Measurements from ENCODE around the gene JAK1. TPM values are rescaled to one million over a fixed set of nuclear protein-coding genes. Genes with fewer than 3 reads are reported as not detected.

Gene JAK1
- total RNA-seq, 1 experiment from 2014 or later = 44.1 TPM

- Histone ChIP-seq H2AFZ (ENCODE audit: low read length) (no peak overlapping the region), H3K9me3 (ENCODE audit: low read length) (no peaks in the 10 kb centered on the region), H4K20me1 (ENCODE audit: low read length) (no peaks in the 10 kb centered on the region), H3K9ac (ENCODE audit: low read length) (no peak overlapping the region), H3K9me2 (replicated peaks; ENCODE audit: low read length) (no peaks in the 10 kb centered on the region), H3K4me3 (ENCODE audit: low read length) (no peak overlapping the region), H3K4me2 (ENCODE audit: low read length) (no peak overlapping the region), H3K4me1 (ENCODE audit: insufficient read depth, low read length) (no peaks in the 10 kb centered on the region), H3K79me2 (ENCODE audit: low read length) (peaks cover 56% of the 10 kb centered on the region), H3K27me3 (ENCODE audit: low read length) (no peaks in the 10 kb centered on the region), H3K36me3 (ENCODE audit: low read depth, low read length) (no peaks in the 10 kb centered on the region), H3F3A (ENCODE audit: low read length, unreplicated experiment) (no peaks in the 10 kb centered on the region), H3K27ac (ENCODE audit: low read length) (no peak overlapping the region)
- TF ChIP-seq CTCF (conservative IDR thresholded peaks at IDR 0.05; ENCODE audit: low read depth, low read length) = no peak
- no peak for TF ChIP-seq EZH2phosphoT487 (IDR thresholded peaks at IDR 0.05; ENCODE audit: borderline replicate concordance, low read length)
- no peak for TF ChIP-seq EZH2 (IDR thresholded peaks at IDR 0.05; ENCODE audit: low read length, unreplicated experiment)
- intact Hi-C loops (cut with micrococcal nuclease) = no loop called here
- BruUV-seq (replicated peaks) = no TSS peak
- ChIA-PET POLR2A (ENCODE audit: unreplicated experiment) (no interaction called here), CTCF (no interaction called here)
- DNase-seq (no peak), ATAC-seq (no peak)
Observed at GRCh38 chr1:64942118-64942517, 24.2 kb downstream of the JAK1 start.

GRCh38 chr1:64941461-64942117 lies 24.8 kb downstream of the JAK1 start:
- Histone ChIP-seq H3K9me2 (replicated peaks; ENCODE audit: low read length) (no peaks in the 10 kb centered on the region), H4K20me1 (ENCODE audit: low read length) (no peaks in the 10 kb centered on the region), H3K4me2 (ENCODE audit: low read length) (no peak overlapping the region), H3K4me3 (ENCODE audit: low read length) (no peak overlapping the region), H3K9me3 (ENCODE audit: low read length) (no peaks in the 10 kb centered on the region), H3K79me2 (ENCODE audit: low read length) (peaks cover 55% of the 10 kb centered on the region), H2AFZ (ENCODE audit: low read length) (no peak overlapping the region), H3K27ac (ENCODE audit: low read length) (no peak overlapping the region), H3K27me3 (ENCODE audit: low read length) (no peaks in the 10 kb centered on the region), H3K4me1 (ENCODE audit: insufficient read depth, low read length) (no peaks in the 10 kb centered on the region), H3K9ac (ENCODE audit: low read length) (no peak overlapping the region), H3F3A (ENCODE audit: low read length, unreplicated experiment) (no peaks in the 10 kb centered on the region), H3K36me3 (ENCODE audit: low read depth, low read length) (no peaks in the 10 kb centered on the region)
- DNase-seq (no peak), ATAC-seq (no peak)
- POLR2A ChIA-PET (ENCODE audit: unreplicated experiment) = no interaction called here
- intact Hi-C loops (cut with micrococcal nuclease) = no loop called here
- no TSS peak for BruUV-seq (replicated peaks)
- no peak for TF ChIP-seq EZH2phosphoT487 (IDR thresholded peaks at IDR 0.05; ENCODE audit: borderline replicate concordance, low read length)
- TF ChIP-seq CTCF (conservative IDR thresholded peaks at IDR 0.05; ENCODE audit: low read depth, low read length) = no peak
- no peak for TF ChIP-seq EZH2 (IDR thresholded peaks at IDR 0.05; ENCODE audit: low read length, unreplicated experiment)
- CTCF ChIA-PET = no interaction called here

GRCh38 chr1:64940025-64940424 lies 26.3 kb downstream of the JAK1 start:
- no peaks in the 10 kb centered on the region for H3K9me2 ChIP-seq (replicated peaks; ENCODE audit: low read length)
- H3K27me3 ChIP-seq (ENCODE audit: low read length) = no peaks in the 10 kb centered on the region
- BruUV-seq (replicated peaks) = no TSS peak
- peaks cover 58% of the 10 kb centered on the region for H3K79me2 ChIP-seq (ENCODE audit: low read length)
- TF ChIP-seq CTCF (conservative IDR thresholded peaks at IDR 0.05; ENCODE audit: low read depth, low read length) (no peak), EZH2 (IDR thresholded peaks at IDR 0.05; ENCODE audit: low read length, unreplicated experiment) (no peak)
- ChIA-PET POLR2A (ENCODE audit: unreplicated experiment) (no interaction called here), CTCF (no interaction called here)
- no peak overlapping the region for H3K27ac ChIP-seq (ENCODE audit: low read length)
- no peaks in the 10 kb centered on the region for H3F3A ChIP-seq (ENCODE audit: low read length, unreplicated experiment)
- H2AFZ ChIP-seq (ENCODE audit: low read length) = no peak overlapping the region
- H3K4me1 ChIP-seq (ENCODE audit: insufficient read depth, low read length) = no peaks in the 10 kb centered on the region
- H4K20me1 ChIP-seq (ENCODE audit: low read length) = no peaks in the 10 kb centered on the region
- no peak overlapping the region for H3K9ac ChIP-seq (ENCODE audit: low read length)
- no peak overlapping the region for H3K4me2 ChIP-seq (ENCODE audit: low read length)
- DNase-seq (no peak), ATAC-seq (no peak)
- H3K4me3 ChIP-seq (ENCODE audit: low read length) = no peak overlapping the region
- no peaks in the 10 kb centered on the region for H3K36me3 ChIP-seq (ENCODE audit: low read depth, low read length)
- no peaks in the 10 kb centered on the region for H3K9me3 ChIP-seq (ENCODE audit: low read length)
- intact Hi-C loops (cut with micrococcal nuclease) = no loop called here

All from PC-3 (cell line).